ENCODE data around the gene RAC3. TPM values are rescaled to one million over a fixed set of nuclear protein-coding genes. Genes with fewer than 3 reads are reported as not detected.
A peak's percentile ranks its signal among the peaks of the same experiment; 100 is the strongest.

Gene RAC3
- total and polyA plus RNA-seq, 9 of the 15 experiments (the other 6 are each of a cell fraction or from before 2014, with no cell fraction given), result 0.23 to 292 (median 118) TPM

DNA sequence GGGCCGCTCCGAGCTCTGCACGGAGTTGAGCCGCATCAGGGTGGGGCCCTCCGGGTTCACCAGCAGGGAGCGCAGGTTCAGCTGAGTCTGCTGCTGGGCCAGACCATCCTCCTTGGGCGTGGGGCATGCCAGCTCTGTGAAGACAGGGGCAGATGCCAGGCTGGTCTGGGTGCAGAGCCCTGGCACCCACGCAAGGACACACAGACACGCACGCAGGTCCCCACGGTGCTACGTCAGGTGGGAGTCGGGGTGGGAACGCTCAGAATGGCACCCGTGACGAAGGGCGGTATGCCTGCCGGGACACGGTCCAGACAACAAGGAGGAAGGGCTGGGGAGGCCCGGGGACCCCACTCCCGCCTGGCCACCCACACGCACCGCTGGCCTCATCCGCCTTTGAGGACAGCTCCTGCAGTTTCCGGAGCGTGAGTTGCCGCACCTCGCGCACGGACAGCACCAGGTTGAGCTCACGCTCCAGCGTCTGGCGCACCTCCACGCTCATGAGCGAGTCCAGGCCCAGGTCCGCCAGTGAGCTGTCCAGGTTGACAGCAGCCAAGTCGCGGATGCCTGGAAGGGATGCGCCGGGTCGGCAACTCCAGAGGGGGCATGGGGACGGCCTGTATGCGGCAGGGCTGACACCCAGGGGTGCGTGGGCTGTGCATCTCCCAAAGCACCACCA, 49.4 kb downstream of the RAC3 start:
- no peaks in the 10 kb centered on the region; the same call in 2 of the 3 replicates for H3K79me2 ChIP-seq (ENCODE audit: control insufficient read depth, insufficient read depth, low read length)
- H3K36me3 ChIP-seq (ENCODE audit: control insufficient read depth, insufficient read depth, low read length), result peaks cover 82% of the 10 kb centered on the region; the same call in 2 of the 3 replicates
- no TSS peak for BruUV-seq (replicated peaks)
- no peaks in the 10 kb centered on the region for H3K27me3 ChIP-seq (ENCODE audit: control insufficient read depth in 2 of 2, insufficient read depth in 2 of 2, low read length in 2 of 2)
- ChIA-PET CTCF (ENCODE audit: low intra/inter-chr PET ratio) (no interaction called here), POLR2A (interaction anchor here (0.7 to 2.3 kb wide), 7 partner anchors 9 to 390 kb away, joined by 3 to 11 read pairs (median 6); partner anchors contain the start of gene FASN)
- H3K9me1 ChIP-seq (ENCODE audit: control insufficient read depth, insufficient read depth, low read length), result peaks cover 3% of the 10 kb centered on the region
- intact Hi-C loops (cut with micrococcal nuclease) (no loop called here), in situ Hi-C loops (cut with MboI) (no loop called here)
- TF ChIP-seq KLF10 (CRISPR knock-in tag; IDR thresholded peaks at IDR 0.05) (no peak), POLR2A (conservative IDR thresholded peaks at IDR 0.05) (peak; percentile 32; the same call in 1 of the 2 replicates), FIP1L1 (IDR thresholded peaks at IDR 0.05; ENCODE audit: low read depth, low read length, poor library complexity, severe bottlenecking) (peak; percentile 16), PRPF4 (IDR thresholded peaks at IDR 0.05; ENCODE audit: insufficient read depth, low read depth, low read length, poor library complexity, severe bottlenecking) (peak; percentile 20), SUPT5H (IDR thresholded peaks at IDR 0.05) (peak; percentile 42; the same call in 1 of the 2 replicates), GATAD2B (IDR thresholded peaks at IDR 0.05; ENCODE audit: borderline replicate concordance) (no peak), RBM22 (IDR thresholded peaks at IDR 0.05; ENCODE audit: low read depth, low read length, poor library complexity, severe bottlenecking) (peak; percentile 75), POLR2G (IDR thresholded peaks at IDR 0.05; ENCODE audit: low read depth, low read length) (peak; percentile 60), PCBP1 (IDR thresholded peaks at IDR 0.05; ENCODE audit: low read depth, low read length, poor library complexity, severe bottlenecking) (peak; percentile 41), FOXM1 (IDR thresholded peaks at IDR 0.05; ENCODE audit: low read depth) (no peak), FOXM1 (CRISPR knock-in tag; IDR thresholded peaks at IDR 0.05; ENCODE audit: low read depth) (no peak), RBM39 (optimal IDR thresholded peaks at IDR 0.05; ENCODE audit: low read depth, low read length) (peak; percentile 51), RBFOX2 (IDR thresholded peaks at IDR 0.05; ENCODE audit: low read depth, low read length) (peak; percentile 67), TBP (optimal IDR thresholded peaks at IDR 0.05; ENCODE audit: low read depth, low read length) (no peak)
- TF ChIP-seq, protein P1, sequence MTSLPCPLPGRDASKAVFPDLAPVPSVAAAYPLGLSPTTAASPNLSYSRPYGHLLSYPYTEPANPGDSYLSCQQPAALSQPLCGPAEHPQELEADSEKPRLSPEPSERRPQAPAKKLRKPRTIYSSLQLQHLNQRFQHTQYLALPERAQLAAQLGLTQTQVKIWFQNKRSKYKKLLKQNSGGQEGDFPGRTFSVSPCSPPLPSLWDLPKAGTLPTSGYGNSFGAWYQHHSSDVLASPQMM (CRISPR knock-in tag; IDR thresholded peaks at IDR 0.05), result no peak
- TF ChIP-seq, protein P2, sequence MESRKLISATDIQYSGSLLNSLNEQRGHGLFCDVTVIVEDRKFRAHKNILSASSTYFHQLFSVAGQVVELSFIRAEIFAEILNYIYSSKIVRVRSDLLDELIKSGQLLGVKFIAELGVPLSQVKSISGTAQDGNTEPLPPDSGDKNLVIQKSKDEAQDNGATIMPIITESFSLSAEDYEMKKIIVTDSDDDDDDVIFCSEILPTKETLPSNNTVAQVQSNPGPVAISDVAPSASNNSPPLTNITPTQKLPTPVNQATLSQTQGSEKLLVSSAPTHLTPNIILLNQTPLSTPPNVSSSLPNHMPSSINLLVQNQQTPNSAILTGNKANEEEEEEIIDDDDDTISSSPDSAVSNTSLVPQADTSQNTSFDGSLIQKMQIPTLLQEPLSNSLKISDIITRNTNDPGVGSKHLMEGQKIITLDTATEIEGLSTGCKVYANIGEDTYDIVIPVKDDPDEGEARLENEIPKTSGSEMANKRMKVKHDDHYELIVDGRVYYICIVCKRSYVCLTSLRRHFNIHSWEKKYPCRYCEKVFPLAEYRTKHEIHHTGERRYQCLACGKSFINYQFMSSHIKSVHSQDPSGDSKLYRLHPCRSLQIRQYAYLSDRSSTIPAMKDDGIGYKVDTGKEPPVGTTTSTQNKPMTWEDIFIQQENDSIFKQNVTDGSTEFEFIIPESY (CRISPR knock-in tag; IDR thresholded peaks at IDR 0.05), result peak; percentile 98
- TF ChIP-seq, protein P3, sequence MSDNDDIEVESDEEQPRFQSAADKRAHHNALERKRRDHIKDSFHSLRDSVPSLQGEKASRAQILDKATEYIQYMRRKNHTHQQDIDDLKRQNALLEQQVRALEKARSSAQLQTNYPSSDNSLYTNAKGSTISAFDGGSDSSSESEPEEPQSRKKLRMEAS (CRISPR knock-in tag; IDR thresholded peaks at IDR 0.05), result 0 out of 2 replicates have a peak, but pooled peaks have one; percentile 15
- FAIRE-seq (no peak), ATAC-seq (no peak), DNase-seq (ENCODE audit: extremely low read depth in 1 of 4, low spot score in 3 of 4) (no peak)
- H4K20me1 ChIP-seq (replicated peaks; ENCODE audit: control insufficient read depth, insufficient read depth, low read length), result peaks cover 31% of the 10 kb centered on the region
- H3K9me3 ChIP-seq (replicated peaks; ENCODE audit: control insufficient read depth, insufficient read depth, low read depth, low read length), result no peaks in the 10 kb centered on the region
- no peak overlapping the region for H3K4me2 ChIP-seq (ENCODE audit: insufficient read depth, low read length)
- H3K4me3 ChIP-seq, result no peak overlapping the region
- H2AFZ ChIP-seq (ENCODE audit: low read depth, low read length), result no peak overlapping the region
- 96% methylated on average over 18 of the region's 44 CpGs for WGBS (ENCODE audit: insufficient coverage, low coverage, missing lambda C conversion rate)
- H3K9ac ChIP-seq (ENCODE audit: insufficient read depth in 1 of 2, low read depth in 2 of 2, low read length in 2 of 2), result no peak overlapping the region; a peak in 1 of 4 replicates
- H3K4me1 ChIP-seq (replicated peaks in 1 of 2; ENCODE audit: control insufficient read depth in 2 of 2, insufficient read depth in 2 of 2, low read length in 2 of 2), result peaks cover 0 to 85% of the 10 kb centered on the region in 2 experiments; a peak in 2 of 5 replicates
- H3K27ac ChIP-seq (ENCODE audit: extremely low read depth, low read depth, low read length), result no peak overlapping the region

Data from K562 (cell line).